GM21526 (cell line): ENCODE results near the gene ARMC3.
"Not testable (repeated sequence)": the region's sequence is repeated elsewhere in the genome, so short reads cannot be mapped to it uniquely, and the experiment has no call there.

Source experiments
- ATAC-seq: cut with Tn5 transposase; IDR thresholded peaks from one replicate; pipeline ENCODE4 v1.9.1; 2021; ENCODE audit warnings: moderate library complexity; ENCODE audit not compliant: unreplicated experiment, low FRiP score

ARMC3 gene

DNA sequence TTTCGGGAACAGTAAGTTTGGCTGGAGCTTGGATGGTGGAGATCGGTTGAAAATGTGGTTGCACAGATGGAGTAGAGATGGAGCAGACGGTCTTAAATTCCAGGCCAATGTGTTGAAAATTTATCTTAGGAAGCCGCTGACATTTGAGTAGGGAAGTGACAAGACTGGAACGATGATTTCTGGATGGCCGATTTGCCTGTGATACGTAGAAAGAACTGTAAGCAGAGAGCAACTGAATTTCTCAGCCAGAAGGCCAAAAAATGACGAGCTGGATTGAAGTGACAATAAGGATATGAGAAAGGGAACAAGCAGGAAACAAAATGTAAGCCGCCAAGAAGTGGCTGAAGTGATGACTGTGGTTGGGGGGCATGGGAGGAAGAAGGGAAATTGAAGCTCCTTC is 687 bp upstream of the ARMC3 start:
- ATAC-seq, result no peak

DNA sequence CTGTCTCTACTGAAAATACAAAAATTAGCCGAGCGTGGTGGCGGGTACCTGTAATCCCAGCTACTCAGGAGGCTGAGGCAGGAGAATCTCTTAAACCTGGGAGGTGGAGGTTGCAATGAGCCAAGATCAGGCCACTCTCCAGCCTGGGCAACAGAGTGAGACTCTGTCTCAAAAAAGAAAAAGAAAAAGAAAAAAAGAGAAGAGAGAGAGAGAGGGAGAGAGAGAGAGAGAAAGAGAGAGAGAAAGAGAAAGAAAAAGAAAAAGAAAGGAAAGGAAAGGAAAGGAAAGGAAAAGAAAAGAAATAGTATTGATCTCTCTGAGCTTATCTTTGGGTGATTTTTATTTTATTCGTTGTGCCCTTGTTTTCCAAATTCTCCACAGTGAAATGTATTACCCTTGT is 1.2 kb downstream of the ARMC3 start:
- ATAC-seq, result not testable (repeated sequence)

DNA sequence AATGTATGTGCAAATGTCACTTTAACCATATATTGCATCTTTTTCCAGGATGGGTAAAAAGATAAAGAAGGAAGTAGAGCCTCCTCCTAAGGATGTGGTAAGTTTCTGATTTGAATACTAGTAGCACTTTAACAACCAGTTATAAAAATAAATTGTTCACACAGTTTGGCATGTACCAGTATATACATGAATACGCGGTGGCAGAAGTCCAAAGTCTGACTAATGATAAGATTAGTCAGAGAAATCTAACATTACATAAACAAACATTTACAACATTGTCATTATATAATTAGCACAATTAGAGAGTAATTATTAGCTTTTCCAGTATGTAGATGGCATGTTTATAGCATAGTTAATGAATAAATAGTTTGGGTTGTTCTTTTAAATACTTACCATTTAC is 4.1 kb downstream of the ARMC3 start:
- ATAC-seq, result no peak

DNA sequence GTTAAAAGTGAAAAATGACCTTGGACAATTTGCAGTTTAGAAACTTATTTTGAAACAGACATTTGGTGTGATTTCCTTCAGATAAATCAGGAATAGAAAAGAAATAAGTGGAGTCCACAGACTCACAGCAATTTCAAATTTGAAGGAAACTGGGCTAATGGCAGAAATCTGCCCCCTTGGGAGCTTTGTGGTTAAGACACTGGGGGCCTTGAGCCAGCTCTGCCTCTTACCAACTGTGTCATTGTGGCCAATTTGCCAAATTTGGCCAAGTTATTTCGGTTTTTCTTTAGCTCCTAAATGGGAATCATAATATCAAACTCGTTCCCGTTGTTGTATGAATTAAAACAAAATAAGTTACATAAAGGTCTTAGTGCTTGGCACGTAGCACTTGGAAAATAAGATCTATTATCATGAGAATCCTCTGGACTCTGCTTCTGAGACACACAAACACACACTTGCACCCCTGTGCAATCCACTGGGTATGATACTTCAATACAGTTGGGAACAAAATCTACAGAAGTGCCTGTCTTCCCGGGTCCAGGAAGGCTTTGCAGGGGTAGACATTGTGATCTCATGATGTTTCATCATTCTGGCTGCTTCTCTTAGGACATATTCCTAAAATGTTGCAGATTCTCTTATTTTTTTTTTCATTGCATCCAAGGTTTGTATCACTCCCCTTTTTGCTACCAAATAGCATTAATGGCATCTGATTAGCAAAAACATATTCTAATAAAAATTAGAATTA is 4.9 kb downstream of the ARMC3 start:
- ATAC-seq, result no peak

- no peak for ATAC-seq
Observed at GRCh38 chr10:22934726-22935125, 6.9 kb downstream of the ARMC3 start.

GRCh38 chr10:22942437-22942836 is 14.6 kb downstream of the ARMC3 start:
- no peak for ATAC-seq

DNA sequence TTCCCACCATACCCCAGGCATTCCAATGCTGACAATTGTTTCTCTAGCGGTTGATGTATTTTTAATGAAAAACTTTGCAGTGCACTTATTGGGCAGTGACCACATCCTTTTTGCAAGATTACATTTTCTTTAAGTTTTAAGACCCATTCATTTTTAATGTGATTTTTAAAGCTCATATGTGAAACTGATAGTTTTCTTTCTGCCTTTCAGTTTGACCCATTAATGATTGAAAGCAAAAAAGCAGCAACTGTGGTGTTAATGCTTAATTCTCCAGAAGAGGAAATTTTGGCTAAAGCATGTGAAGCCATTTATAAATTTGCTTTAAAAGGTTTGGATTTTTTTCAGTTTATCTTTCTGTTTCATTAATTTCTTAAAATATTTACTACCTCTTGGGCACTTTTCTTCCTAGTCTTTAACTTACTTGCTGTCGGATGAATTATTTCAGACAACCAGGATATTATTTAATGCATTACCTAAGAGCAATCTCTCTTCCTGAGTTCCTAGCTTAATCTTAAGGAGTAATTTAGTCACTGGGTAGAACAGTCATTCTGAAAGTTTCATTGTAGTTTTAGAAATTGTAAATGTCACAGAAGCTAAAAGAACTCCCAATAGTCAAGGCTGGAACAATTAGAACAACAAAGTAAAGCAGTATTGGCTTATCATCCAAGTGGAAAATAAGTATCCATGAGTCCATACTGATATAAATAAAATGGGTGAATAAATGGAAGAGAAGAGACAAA is 18.3 kb downstream of the ARMC3 start:
- ATAC-seq, result no peak

DNA sequence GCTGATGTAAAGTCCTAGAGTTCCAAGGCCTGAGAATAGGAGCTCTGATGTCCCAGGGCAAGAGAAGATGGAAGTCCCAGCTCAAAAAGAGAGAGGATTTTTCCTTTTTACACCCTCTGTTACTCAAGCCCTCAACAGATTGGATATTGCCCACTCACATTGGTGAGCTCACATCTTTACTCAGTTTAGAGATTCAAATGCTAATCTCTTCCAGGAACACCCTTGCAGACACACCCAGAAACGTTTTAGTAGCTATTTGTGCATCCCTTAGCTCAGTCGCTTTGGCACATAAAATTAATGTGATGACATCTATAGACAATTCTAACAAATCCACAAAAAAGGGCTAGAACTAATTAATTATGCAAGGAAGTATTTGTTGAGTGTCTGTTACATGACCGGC is 27.1 kb downstream of the ARMC3 start:
- no peak for ATAC-seq

DNA sequence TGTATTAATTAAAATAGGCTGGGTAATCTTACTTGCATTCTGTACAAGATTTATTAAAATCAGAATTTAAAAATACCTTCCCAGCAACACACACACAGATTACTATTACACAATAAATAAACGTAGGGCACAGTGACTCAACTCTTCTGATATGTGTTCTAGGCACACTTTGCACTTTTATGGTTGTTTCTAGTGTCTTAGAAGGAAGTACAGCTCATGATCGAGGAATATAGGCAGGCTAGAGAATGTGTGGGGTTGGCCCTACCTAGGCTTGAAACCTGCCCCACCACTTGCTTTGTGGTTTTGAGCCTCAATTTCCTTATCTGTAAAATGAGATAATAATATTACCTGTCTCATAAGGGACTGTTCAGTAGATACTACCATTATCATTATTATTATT is 30.5 kb downstream of the ARMC3 start:
- ATAC-seq, result no peak

DNA sequence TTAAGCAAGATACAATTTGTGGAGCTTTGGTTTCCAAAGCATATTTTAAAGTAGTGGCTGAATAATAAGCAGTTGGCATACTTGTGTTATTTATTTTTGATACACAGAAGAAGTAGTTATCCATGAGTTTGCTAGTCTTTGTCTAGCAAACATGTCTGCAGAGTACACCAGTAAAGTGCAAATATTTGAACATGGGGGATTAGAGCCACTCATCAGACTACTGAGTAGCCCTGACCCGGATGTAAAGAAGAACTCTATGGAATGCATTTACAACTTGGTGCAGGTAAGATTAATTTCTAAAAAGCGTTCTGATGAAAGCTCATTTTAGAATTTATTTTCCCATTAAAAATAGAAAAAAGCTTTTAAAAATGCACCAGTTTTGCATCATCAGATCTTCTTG is 31.4 kb downstream of the ARMC3 start:
- no peak for ATAC-seq

DNA sequence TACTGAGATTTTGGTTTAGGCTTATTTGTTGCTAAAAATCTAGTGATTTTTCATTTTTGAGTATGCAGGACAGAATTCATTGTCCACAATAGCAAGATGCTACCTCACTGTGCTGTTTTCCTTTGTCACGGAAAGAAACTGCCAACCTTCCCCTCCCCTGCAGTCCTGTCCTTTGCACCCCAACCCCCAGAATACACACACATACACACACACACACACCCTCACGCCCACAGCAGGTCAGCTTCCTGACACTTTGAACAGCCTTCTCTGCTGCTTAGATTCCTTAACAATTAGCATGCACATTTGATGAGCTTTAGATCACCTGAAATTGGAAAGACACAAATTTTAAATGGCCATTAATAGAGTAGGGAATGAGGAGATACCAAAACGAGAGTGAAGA is 32.1 kb downstream of the ARMC3 start:
- no peak for ATAC-seq

DNA sequence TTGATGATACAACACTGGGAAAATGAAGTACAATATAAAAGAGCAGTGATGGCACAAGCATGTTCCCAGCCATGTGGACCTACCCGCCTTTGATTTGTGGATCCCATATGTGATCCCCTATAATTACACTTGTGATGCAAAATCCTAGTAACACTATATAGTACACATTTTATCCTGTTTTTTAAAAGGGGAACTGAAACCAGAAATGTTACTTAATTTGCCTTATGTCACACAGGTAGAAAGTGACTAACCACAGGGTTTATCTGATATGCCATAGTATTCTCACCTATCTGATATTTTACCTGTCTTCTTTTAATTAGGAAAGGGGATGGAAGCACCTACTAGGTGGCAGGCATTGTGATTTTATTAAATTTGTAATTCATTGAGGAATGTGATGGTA is 35.0 kb downstream of the ARMC3 start:
- ATAC-seq, result no peak

DNA sequence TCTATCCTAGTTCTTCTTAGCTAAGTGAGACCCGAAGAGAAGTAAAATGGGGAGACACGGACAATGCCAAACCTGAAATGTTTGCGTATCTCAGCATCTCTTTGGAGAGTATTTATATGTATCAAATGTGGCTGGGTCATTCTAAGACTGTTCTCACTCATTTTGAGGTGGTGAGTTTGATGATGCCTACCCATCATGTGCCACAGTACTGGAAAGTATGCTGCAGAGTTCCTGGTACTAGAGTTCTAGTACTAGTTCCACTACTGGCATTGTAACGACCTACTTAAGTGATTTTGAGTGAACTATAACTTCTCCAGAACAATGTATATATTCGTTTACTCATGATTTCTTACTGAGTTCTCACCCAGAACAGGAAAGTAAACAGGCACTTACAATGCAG is 41.9 kb downstream of the ARMC3 start:
- no peak for ATAC-seq

- ATAC-seq, result no peak
Observed at GRCh38 chr10:22976534-22976933, 48.7 kb downstream of the ARMC3 start.

DNA sequence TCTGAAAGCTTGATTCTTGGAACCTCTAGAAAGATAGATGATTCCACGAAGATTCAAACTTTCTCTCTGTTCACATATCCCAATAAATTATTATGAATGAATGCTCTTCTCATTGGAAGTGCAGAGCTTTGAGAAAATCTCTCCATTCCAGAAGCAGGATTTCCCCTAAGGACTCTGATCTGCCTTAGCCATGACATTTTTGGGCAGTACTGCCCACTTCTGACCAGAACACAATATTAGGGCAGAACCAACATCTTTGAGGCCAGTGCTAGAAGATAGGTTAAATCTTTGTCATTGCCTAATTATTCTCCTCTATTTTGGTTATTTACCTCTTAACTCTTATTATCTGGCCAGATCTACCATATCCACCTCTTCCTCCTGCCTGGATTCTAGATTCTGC is 49.9 kb downstream of the ARMC3 start:
- ATAC-seq, result no peak

- ATAC-seq, result no peak
Observed at GRCh38 chr10:22978287-22978686, 50.4 kb downstream of the ARMC3 start.

GRCh38 chr10:22978918-22979317 is 51.1 kb downstream of the ARMC3 start:
- no peak for ATAC-seq

DNA sequence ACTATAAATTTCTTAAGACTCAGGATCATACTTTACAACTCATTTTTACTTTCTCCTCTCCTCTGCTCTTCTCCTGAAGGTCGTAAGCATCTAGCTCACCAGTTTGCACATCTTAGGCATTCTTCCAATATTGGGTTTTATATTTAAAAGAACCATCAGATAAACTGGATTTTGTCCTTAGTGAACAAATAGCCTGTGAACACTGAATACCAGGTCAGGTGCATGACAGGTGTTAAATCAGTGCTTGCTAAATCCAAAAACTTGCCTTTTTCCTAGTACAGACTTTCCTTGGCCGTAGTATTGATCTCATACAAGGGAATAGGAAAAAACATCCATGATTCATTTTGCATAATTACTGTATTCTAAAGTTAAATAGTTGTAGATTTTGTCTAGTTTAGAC is 53.0 kb downstream of the ARMC3 start:
- ATAC-seq, result no peak

GRCh38 chr10:22984066-22984465 is 56.2 kb downstream of the ARMC3 start:
- no peak for ATAC-seq

GRCh38 chr10:22986771-22987542 is 59.1 kb downstream of the ARMC3 start:
- no peak for ATAC-seq

- peak; percentile 50 for ATAC-seq
Observed at GRCh38 chr10:22988581-22989360, 60.9 kb downstream of the ARMC3 start.
